ENCODE measurements around the gene STAT4. TPM values are rescaled to one million over a fixed set of nuclear protein-coding genes. Genes with fewer than 3 reads are reported as not detected.
A peak's percentile ranks its signal among the peaks of the same experiment; 100 is the strongest.

Gene STAT4
- total RNA-seq, 2 experiments from 2014 or later: 70.8 to 72.2 TPM

DNA sequence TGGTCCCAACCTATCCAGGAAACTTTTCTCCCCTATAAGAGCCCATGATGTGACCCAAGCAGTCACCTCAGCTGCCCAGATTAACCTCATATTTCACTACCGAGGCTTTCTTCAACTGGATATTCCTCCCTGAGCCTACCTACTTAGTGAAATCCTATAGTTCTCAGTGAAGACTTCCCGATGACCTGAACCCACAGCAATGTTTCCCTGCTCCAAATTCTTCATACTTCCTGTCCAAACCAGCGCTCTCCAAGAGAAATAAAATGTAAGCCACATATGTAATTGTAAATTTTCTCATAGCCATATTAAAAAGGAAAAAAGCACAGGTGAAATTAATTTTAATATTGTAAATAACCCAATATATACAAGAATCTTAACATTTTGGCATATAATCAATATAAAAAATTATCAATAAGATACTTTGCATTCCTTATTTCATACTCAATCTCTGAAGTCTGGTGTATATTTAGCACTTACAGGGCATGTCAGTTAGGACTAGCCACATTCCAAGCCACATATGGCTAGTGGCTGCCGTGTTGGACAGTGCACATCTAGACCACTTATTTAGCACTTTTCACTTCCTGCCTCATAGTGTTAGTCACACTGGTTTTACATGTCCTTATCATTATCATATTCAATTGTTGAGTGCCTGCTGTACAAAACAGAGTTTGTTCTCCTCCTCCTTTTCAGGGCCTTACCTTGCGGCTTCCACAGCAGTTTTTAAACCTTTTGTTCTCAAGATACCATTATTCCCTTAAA lies 1.9 kb upstream of the STAT4 start:
- ATAC-seq (peak; percentile 12), DNase-seq (peak; percentile 49)
- intact Hi-C loops (cut with micrococcal nuclease): loop anchor here (5.0 kb wide), 1 partner anchor 270 kb away; the partner anchor contains the start of gene GLS
- TF ChIP-seq, protein P1, sequence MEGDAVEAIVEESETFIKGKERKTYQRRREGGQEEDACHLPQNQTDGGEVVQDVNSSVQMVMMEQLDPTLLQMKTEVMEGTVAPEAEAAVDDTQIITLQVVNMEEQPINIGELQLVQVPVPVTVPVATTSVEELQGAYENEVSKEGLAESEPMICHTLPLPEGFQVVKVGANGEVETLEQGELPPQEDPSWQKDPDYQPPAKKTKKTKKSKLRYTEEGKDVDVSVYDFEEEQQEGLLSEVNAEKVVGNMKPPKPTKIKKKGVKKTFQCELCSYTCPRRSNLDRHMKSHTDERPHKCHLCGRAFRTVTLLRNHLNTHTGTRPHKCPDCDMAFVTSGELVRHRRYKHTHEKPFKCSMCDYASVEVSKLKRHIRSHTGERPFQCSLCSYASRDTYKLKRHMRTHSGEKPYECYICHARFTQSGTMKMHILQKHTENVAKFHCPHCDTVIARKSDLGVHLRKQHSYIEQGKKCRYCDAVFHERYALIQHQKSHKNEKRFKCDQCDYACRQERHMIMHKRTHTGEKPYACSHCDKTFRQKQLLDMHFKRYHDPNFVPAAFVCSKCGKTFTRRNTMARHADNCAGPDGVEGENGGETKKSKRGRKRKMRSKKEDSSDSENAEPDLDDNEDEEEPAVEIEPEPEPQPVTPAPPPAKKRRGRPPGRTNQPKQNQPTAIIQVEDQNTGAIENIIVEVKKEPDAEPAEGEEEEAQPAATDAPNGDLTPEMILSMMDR (IDR thresholded peaks at IDR 0.05): no peak
- Mint-ChIP-seq H3K27ac (peak overlapping the region; percentile 87), H3K9me3 (no peaks in the 10 kb centered on the region), H3K36me3 (ENCODE audit: low read depth) (peaks cover 17% of the 10 kb centered on the region), H3K4me3 (no peak overlapping the region), H3K4me1 (ENCODE audit: low read depth) (peaks cover 51% of the 10 kb centered on the region), H3K27me3 (no peaks in the 10 kb centered on the region)
- ChIA-PET POLR2A (interaction anchor here (4.1 to 6.1 kb wide), 3 partner anchors 39 to 139 kb away, joined by 43 to 67 read pairs (median 57); partner anchors contain the start of gene STAT1), CTCF (interaction anchor here (0.6 to 17.8 kb wide), 5 partner anchors 9 to 106 kb away, joined by 3 to 643 read pairs (median 3); no protein-coding TSS in a partner anchor)

DNA sequence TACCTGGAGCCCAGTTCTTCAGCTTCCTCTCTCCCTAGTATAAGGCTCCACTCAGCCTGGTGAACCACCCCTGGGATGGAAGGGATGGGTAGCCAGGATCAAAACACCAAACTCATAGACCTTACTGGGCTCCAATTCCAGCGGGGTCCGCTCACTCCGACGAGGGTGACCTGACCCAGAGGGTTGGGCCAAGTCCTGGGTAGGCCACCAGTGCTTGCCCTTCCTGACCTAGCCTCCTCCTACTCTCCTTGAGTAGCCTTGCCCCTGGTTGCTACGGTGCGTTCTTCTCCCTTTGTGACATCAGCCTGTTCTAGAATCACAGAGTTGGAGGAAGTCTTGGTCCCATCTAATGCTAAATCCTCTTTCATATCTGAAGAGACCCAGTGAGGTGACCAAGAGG lies 537 bp upstream of the STAT4 start:
- H3K4me3 Mint-ChIP-seq: peak overlapping the region; percentile 86
- CTCF ChIA-PET: interaction anchor here (1.1 to 9.1 kb wide), 5 partner anchors 14 to 100 kb away, joined by 3 to 129 read pairs (median 12); no protein-coding TSS in a partner anchor
- POLR2A ChIA-PET: interaction anchor here (0.6 to 6.1 kb wide), 24 partner anchors 23 to 527 kb away, joined by 3 to 67 read pairs (median 7); partner anchors contain the start of genes GLS, NABP1 and STAT1

DNA sequence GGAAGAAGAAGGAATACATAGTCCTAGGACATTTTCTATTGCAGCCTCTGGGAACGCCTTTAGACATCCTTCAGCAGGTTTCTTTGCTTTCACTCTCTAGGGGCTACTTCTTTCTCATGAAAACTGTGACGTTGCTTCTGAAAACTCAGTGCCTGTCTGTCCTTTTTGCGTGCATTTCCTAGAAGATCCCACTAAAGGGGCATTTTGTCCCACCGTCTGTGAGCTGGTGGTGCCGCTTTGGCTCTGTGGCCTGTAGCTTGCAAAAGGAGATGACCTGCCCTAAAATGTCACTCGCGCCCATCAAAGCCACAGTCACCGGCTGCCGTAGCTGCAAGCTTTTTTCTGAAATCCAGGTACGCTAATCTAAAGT lies 579 bp downstream of the STAT4 start:
- peaks cover 39% of the 10 kb centered on the region for H3K36me3 Mint-ChIP-seq (ENCODE audit: low read depth)
- intact Hi-C loops (cut with micrococcal nuclease): loop anchor here (5.0 kb wide), 1 partner anchor 268 kb away; the partner anchor contains the start of gene GLS
- H3K27me3 Mint-ChIP-seq: no peaks in the 10 kb centered on the region
- DNase-seq (no peak), ATAC-seq (peak; percentile 3)
- H3K4me1 Mint-ChIP-seq (ENCODE audit: low read depth): peaks cover 68% of the 10 kb centered on the region
- no peaks in the 10 kb centered on the region for H3K9me3 Mint-ChIP-seq
- ChIA-PET POLR2A (interaction anchor here (0.7 to 6.1 kb wide), 23 partner anchors 22 to 528 kb away, joined by 3 to 67 read pairs (median 8); partner anchors contain the start of genes GLS, NABP1 and STAT1), CTCF (interaction anchor here (0.8 to 9.1 kb wide), 10 partner anchors 12 to 120 kb away, joined by 3 to 129 read pairs (median 4); no protein-coding TSS in a partner anchor)
- H3K27ac Mint-ChIP-seq: peak overlapping the region; percentile 87
- TF ChIP-seq, protein P1 (IDR thresholded peaks at IDR 0.05): no peak
- peak overlapping the region; percentile 86 for H3K4me3 Mint-ChIP-seq

More for the DNA sequence above, 537 bp upstream of the STAT4 start:
- intact Hi-C loops (cut with micrococcal nuclease): loop anchor here (5.0 kb wide), 1 partner anchor 269 kb away; the partner anchor contains the start of gene GLS
- Mint-ChIP-seq H3K27me3 (no peaks in the 10 kb centered on the region), H3K9me3 (no peaks in the 10 kb centered on the region), H3K36me3 (ENCODE audit: low read depth) (peaks cover 29% of the 10 kb centered on the region), H3K4me1 (ENCODE audit: low read depth) (peaks cover 64% of the 10 kb centered on the region), H3K27ac (peak overlapping the region; percentile 87)
- DNase-seq (peak; percentile 52), ATAC-seq (peak; percentile 29)
- TF ChIP-seq, protein P1 (IDR thresholded peaks at IDR 0.05): no peak

DNA sequence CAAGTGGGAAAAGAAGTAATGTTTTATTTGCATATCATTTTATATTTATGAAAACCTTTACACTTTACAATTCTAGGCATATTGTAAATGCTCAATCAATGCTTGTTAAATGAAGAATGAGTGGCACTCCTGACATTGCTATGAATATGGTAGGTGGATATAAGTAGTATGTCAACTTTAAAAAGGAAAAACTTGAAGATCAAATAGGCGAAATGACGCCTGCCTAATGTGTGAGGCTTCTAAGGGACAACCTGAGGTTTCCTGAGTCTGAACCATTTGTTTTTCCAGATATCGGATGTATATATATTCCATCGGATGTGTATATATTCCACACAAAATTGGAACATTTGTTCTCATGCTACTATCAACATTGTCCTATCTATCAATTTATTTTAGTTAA lies 1.4 kb downstream of the STAT4 start:
- CTCF ChIA-PET: interaction anchor here (0.6 to 9.1 kb wide), 12 partner anchors 20 to 106 kb away, joined by 3 to 129 read pairs (median 4); no protein-coding TSS in a partner anchor
- H3K27ac Mint-ChIP-seq: peak overlapping the region; percentile 87
- POLR2A ChIA-PET: interaction anchor here (0.7 to 6.1 kb wide), 14 partner anchors 21 to 529 kb away, joined by 3 to 67 read pairs (median 12); partner anchors contain the start of genes NABP1 and STAT1
- H3K9me3 Mint-ChIP-seq: no peaks in the 10 kb centered on the region
- H3K4me1 Mint-ChIP-seq (ENCODE audit: low read depth): peaks cover 66% of the 10 kb centered on the region
- intact Hi-C loops (cut with micrococcal nuclease): loop anchor here (2.0 kb wide), 1 partner anchor 35 kb away; no protein-coding TSS in a partner anchor
- H3K36me3 Mint-ChIP-seq (ENCODE audit: low read depth): peaks cover 44% of the 10 kb centered on the region
- DNase-seq: no peak
- TF ChIP-seq, protein P1 (IDR thresholded peaks at IDR 0.05): no peak
- H3K27me3 Mint-ChIP-seq: no peaks in the 10 kb centered on the region
- ATAC-seq: no peak
- peak overlapping the region; percentile 86 for H3K4me3 Mint-ChIP-seq

All from activated CD8-positive, alpha-beta T cell treated with anti-CD3 and anti-CD28 coated beads for 36 hours (primary cell).